Brain microvascular endothelial cell (primary cell): ENCODE measurements around the gene FYB1.

Source experiments
- DNase-seq: peaks from one replicate; pipeline ENCODE4 v3.0.0-alpha.2; 2020
- H3K27ac ChIP-seq: fragments of 250-450 bp; sonication (Bioruptor Pico); 2 replicates; pipeline ENCODE4 v1.5.1; 2020; ENCODE audit warnings: mild to moderate bottlenecking, moderate library complexity
- H3K27me3 ChIP-seq: fragments of 250-450 bp; sonication (Bioruptor Pico); replicated peaks from 2 replicates; pipeline ENCODE4 v1.5.1; 2020; ENCODE audit warnings: mild to moderate bottlenecking
- H3K36me3 ChIP-seq: fragments of 250-450 bp; sonication (Bioruptor Pico); replicated peaks from 2 replicates; pipeline ENCODE4 v1.5.1; 2020; ENCODE audit warnings: mild to moderate bottlenecking
- H3K4me3 ChIP-seq: 2 replicates; pipeline ENCODE4 v1.5.1; 2011; ENCODE audit warnings: low read depth, mild to moderate bottlenecking, control low read depth, low read length, moderate library complexity
- in situ Hi-C: cut with HindIII; loops from 2 replicates; pipeline ENCODE4 v1.10.0; 2017; ENCODE audit warnings: low sequenced_read_pairs, low pct_ligation_motif_present
- TF ChIP-seq, protein P1 (sequence below): IDR thresholded peaks from 2 replicates; pipeline ENCODE4 v1.5.1; 2011; ENCODE audit warnings: low read depth, mild to moderate bottlenecking, moderate library complexity, low read length, control low read depth, inconsistent platforms; ENCODE audit errors: missing control alignments

The FYB1 gene, protein sequence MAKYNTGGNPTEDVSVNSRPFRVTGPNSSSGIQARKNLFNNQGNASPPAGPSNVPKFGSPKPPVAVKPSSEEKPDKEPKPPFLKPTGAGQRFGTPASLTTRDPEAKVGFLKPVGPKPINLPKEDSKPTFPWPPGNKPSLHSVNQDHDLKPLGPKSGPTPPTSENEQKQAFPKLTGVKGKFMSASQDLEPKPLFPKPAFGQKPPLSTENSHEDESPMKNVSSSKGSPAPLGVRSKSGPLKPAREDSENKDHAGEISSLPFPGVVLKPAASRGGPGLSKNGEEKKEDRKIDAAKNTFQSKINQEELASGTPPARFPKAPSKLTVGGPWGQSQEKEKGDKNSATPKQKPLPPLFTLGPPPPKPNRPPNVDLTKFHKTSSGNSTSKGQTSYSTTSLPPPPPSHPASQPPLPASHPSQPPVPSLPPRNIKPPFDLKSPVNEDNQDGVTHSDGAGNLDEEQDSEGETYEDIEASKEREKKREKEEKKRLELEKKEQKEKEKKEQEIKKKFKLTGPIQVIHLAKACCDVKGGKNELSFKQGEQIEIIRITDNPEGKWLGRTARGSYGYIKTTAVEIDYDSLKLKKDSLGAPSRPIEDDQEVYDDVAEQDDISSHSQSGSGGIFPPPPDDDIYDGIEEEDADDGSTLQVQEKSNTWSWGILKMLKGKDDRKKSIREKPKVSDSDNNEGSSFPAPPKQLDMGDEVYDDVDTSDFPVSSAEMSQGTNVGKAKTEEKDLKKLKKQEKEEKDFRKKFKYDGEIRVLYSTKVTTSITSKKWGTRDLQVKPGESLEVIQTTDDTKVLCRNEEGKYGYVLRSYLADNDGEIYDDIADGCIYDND

DNA sequence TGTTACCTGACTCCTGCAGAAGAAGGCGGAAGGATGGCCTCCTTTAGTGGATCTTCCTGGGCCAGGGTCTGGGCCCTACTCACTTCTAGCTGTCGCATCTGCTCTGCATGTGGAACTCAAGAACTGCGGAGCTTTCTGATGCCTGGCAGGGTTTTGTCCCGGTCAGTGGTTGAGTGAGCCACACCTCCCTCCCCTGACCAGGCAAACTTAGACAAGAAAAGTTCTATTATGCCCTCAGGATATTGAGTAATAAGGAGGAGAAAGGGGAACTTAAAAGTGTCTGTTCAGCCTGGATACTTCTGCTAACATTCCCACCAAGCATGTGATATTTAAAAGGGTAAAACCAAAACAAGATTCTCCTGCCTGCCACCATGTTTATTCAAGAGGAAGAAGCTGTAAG is at the start of gene FYB1:
TSS of gene FYB1 (minus strand) at position 127 of the 400 bp plus-strand sequence. CDS start 16,603 bp downstream, outside the sequence.
- no peak within 1 kb of the TSS for H3K4me3 ChIP-seq
- no peaks in the 10 kb centered on the region for H3K36me3 ChIP-seq
- H3K27ac ChIP-seq = no peak within 1 kb of the TSS
- DNase-seq = no peak
- TF ChIP-seq, protein P1, sequence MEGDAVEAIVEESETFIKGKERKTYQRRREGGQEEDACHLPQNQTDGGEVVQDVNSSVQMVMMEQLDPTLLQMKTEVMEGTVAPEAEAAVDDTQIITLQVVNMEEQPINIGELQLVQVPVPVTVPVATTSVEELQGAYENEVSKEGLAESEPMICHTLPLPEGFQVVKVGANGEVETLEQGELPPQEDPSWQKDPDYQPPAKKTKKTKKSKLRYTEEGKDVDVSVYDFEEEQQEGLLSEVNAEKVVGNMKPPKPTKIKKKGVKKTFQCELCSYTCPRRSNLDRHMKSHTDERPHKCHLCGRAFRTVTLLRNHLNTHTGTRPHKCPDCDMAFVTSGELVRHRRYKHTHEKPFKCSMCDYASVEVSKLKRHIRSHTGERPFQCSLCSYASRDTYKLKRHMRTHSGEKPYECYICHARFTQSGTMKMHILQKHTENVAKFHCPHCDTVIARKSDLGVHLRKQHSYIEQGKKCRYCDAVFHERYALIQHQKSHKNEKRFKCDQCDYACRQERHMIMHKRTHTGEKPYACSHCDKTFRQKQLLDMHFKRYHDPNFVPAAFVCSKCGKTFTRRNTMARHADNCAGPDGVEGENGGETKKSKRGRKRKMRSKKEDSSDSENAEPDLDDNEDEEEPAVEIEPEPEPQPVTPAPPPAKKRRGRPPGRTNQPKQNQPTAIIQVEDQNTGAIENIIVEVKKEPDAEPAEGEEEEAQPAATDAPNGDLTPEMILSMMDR = no peak
- in situ Hi-C loops = no loop called here
- no peaks in the 10 kb centered on the region for H3K27me3 ChIP-seq

DNA sequence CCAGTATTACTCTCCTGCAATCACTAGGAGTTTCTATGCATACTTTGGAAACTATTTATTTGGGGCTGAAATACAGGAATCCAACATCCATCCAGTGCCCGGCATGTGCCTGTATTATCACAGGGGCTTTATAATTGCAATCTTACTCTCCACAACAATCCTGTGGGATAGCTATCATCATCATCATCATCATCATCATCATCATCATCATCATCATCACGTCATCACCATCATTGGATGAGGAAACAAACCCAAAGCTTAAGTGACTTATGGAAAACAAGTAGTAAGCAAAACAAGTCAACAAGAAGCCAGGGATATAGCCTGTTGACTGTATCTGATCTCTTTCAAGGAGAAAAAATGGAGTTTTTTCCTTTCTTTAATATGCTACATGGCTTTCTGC is 47.8 kb upstream of the FYB1 start:
- H3K4me3 ChIP-seq = no peak overlapping the region
- no peaks in the 10 kb centered on the region for H3K36me3 ChIP-seq
- no peaks in the 10 kb centered on the region for H3K27me3 ChIP-seq
- TF ChIP-seq, protein P1 = no peak
- DNase-seq = no peak
- in situ Hi-C loops = no loop called here
- H3K27ac ChIP-seq = no peak overlapping the region

DNA sequence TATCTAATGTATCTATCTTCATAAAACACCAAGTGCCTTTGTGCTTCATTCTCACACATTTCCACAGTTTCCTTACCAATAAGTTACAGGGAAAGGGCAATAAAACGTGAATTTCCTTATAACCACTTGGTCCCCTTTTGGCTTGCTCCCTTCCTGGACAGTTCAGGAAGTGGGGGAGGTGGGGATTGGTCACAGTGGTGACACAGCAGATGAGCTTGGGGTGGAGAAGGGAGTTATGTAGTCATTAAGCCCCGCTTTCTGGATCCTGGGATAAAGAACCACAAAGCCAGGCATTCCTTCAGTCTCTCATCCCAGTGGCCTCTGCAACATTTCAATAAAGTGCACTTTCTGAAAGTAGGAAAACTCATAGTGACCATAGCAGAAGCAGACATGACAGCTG is 47.1 kb upstream of the FYB1 start:
- in situ Hi-C loops = no loop called here
- Histone ChIP-seq H3K4me3 (no peak overlapping the region), H3K27me3 (no peaks in the 10 kb centered on the region), H3K27ac (no peak overlapping the region), H3K36me3 (no peaks in the 10 kb centered on the region)
- TF ChIP-seq, protein P1 = no peak
- no peak for DNase-seq

DNA sequence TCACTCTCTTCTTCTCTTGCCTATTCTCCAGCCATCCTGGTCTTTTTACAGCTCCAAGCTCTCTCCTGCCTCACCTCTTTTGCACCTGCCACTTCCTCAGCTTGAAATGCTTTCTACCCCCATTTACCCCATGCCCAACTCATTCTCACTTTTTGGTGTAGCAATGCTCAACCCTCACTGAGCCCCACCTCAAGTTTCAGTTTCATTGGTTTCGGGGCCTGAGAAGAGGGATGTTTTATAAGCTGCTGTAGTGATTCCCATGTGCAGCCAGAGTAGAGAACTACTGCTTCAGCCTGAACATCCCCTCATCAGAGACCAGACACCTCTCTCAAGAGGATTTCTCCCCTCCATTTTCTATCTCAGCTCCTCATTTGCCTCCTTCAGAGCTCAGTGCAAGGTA is 45.2 kb upstream of the FYB1 start:
- H3K27ac ChIP-seq = no peak overlapping the region
- no peaks in the 10 kb centered on the region for H3K36me3 ChIP-seq
- TF ChIP-seq, protein P1 = no peak
- in situ Hi-C loops = no loop called here
- H3K4me3 ChIP-seq = no peak overlapping the region
- H3K27me3 ChIP-seq = no peaks in the 10 kb centered on the region
- DNase-seq = no peak

DNA sequence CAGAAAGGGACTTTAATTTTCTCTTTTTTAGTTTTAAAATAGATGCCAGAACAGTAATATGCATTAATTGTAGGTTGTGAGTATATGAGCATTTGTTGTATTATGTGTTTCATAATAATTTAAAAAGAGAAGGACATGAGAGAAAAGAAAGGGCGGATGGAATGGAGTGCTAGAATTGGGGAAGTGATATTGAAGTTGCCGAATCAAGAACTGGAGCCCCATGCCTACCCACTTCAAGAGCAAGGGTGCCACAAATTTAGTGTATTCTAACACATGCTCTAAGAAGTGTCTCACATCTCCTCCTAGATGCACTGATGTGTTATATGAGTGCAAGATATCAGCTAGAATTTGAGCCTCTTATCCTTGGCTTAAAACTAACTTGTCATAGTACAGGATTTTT is 43.6 kb upstream of the FYB1 start:
- Histone ChIP-seq H3K27ac (no peak overlapping the region), H3K4me3 (no peak overlapping the region), H3K27me3 (no peaks in the 10 kb centered on the region), H3K36me3 (no peaks in the 10 kb centered on the region)
- in situ Hi-C loops = no loop called here
- DNase-seq = no peak
- TF ChIP-seq, protein P1 = no peak
